Germinal center (tissue), 1 donor: Measurements from ENCODE around the gene ZNF606.

Experiments used
- DNase-seq: peaks from one replicate; pipeline ENCODE4 v3.0.0; 2012; ENCODE audit warnings: mixed read lengths, low spot score

The ZNF606 gene

DNA sequence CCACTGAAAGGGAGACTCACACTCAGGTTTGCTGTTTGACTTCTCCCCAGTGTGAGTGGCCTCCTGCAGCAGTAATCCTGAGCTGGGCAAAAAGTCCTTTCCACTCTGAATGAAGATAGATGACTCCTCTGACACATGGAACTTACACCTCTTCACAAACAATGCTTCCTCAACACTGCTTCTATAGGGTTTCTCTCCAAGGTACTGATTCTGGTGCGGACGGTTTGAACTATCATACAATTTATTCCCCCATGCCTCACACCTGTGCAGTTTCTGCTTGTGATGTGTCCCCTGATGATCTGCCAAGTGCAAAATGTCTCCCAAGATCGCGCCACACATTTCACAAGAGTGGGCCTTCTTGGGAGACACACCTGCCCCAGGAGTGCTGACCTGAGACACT, 75.0 kb downstream of the ZNF606 start:
- DNase-seq, result no peak
